Epidermal melanocyte (primary cell): ENCODE data around the gene TRIM32.
"Not testable (repeated sequence)": the region's sequence is repeated elsewhere in the genome, so short reads cannot be mapped to it uniquely, and the experiment has no call there.

ENCODE experiments used
- DNase-seq: peaks from one replicate; pipeline ENCODE4 v3.0.0; 2011; ENCODE audit warnings: low spot score; ENCODE audit not compliant: insufficient read length

TRIM32 gene

DNA sequence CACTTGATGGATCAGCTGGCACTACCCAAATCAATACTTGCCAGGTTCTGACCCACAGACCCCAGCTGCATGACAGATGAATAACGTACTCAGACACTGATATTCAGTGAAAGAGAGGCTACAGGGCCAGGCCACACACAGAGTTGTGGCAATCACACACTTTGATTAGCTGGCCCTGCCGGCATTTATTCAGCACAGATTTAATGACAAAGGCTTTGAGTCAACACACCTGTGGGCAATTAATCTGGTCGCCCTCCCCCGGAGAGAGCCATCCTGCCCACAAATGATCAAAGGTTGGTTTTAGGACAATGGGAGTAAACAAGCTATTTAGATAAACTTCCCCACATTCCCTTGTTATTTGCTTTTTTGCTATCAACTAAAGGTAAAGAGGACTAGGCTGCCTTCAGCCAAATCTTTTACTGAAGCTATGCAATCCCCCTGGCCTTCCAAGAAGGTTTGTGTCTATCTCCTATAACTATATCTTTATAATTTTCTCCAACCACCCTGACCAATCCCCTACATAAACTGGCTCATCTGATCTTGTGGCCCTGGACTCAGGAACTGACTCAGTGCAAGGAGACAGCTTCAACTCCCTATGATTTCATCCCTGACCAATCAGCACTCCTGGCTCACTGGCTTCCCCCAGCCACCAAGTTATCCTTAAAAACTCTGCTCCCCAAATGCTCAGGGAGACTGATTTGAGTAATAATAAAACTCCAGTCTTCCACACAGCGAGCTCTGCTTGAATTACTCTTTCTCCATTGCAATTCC, 12.7 kb upstream of the TRIM32 start:
- DNase-seq: no peak

DNA sequence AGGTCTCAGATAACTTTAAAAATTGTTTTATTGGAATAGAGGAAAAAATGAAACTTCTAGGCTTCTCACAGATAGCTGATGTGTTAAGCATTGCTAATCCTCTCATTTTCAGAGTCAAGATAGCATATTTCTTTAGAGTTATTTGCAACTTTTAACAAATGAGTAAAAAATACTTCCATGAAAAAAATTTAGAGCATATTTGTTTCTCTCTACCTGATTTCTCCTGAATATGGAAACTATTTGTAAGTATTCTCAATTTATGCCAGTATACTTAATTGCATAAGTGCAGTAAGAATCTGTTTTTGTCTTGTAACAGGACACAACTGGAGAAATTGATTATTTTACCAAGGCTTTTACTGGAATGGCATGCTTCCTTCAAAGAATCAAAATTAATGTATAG, 3.6 kb upstream of the TRIM32 start:
- DNase-seq: no peak

DNA sequence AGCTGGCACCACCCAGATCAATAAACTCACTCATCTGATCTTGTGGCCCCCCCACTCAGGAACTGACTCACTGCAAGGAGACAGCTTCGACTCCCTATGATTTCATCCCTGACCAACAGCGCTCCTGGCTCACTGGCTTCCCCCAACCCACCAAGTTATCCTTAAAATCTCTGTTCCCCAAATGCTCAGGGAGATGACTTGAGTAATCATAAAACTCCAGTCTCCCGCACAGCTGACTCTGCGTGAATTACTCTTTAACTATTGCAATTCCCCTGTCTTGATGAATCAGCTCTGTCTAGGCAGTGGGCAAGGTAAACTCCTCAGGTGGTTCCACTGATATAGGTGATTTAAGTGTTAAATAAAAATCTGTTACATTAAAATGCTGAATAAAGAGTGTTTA, 1.9 kb upstream of the TRIM32 start:
- DNase-seq: no peak

DNA sequence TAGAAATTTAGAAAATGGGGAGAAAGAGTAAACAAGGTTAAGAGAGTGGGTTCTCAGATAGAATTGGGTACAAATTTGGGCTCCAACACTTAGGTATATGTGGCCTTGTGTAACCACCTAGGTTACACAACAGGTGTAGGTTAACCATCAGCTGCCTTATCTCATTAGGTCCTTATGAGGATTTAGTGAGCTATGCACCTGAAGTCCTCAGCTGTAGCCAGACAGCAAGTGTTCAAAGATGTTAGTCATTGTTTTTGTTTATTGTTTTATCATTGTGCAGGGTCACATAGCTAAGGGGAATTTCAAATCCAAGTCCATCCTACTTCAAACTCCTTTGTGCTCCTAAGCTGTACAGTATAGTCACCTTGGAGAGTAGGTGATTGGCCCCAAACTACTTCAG, 970 bp upstream of the TRIM32 start:
- no peak for DNase-seq

DNA sequence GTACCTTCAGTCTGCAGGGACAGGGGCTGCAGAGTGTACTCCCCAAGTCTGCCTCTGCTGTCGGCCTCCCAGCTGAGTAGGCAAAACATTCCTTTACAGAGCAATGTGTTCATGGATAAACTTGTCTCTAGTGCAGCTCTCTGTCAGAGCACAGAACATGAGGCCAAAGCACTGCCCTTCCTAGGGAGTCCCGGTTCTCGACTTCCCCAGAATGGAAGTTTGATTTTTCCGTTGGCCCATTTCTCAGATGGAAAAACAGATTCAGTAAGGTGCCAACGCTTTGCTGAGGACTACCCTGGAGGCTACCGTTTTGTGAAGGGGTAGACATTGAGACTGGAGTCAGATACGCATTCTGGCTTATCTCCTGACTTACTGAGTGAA, 422 bp upstream of the TRIM32 start:
- DNase-seq: no peak

DNA sequence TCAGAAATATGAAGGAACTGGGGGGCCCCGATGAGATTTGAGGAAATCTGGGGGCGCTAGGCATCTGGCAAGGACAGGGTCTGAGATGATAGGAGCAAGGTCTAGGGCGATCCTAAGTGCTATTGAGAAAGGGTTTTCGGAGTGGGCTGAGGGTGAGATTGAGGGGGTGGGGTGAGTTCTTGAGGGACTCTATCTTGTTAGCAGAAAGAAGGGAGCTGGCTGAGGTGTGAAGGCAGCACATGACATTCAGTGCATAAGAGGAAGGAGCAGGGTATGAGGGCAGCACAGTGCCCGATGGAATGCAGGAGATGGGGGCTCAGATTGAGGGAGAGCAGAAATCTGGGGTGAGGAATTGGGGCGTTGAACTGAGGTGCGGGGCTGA, 640 bp downstream of the TRIM32 start:
- DNase-seq: no peak

DNA sequence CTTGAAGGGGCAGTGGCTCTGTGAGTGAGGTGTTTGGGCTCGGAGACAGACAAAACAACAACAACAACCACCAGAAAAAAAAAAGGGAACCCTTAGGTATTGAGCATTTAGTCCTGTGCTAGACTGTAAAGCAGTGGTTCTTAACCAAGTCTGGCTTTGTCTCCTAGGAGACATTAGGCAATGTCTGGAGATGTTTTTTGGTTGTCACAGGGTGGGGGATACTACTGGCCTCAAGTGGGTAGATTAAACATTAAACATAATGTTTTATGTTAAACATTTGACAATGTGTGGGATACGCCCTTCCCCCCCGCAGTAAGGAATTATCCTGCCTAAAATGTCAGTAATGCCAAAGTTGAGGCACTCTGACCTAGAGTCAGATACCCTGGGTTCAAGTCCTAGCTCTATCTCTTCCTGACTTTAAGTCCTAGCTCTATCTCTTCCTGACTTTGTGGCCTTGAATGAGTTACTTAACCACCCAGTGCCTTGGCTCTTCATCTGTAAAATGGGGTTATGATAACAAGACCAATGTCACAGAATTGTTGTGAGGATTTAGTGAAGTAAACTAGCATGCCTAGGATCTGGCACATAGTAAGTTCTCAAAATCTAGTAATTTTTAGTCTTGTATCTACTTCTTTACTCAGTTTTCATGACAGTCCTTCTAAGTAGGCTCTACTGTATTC, 1.8 kb downstream of the TRIM32 start:
- DNase-seq: no peak

DNA sequence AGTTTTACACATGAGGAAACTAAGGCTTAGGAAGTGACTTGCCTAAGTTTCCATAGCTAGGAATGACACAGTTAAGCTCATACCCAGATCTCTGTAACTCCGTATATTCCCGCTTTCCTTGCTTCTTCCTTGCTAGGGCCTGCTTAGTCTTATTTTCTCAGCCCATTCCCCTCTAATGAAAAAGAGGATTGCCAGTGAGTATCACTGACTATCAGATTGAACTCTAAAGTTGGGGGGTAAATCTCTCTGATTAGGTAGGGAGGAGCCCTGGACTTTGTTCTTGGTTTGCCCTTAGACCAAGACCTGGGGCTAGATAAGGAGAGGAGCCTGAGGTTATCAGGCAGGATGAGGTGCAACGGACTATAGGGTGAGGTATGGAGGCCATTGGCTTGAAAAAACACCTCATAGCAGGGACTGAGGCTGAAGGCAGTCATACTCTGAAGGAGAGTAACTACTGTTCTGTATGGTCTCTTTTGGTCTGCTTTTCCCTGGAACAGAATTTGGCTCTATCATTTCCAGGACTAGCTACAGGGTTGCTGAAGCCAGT, 2.5 kb downstream of the TRIM32 start:
- DNase-seq: no peak

DNA sequence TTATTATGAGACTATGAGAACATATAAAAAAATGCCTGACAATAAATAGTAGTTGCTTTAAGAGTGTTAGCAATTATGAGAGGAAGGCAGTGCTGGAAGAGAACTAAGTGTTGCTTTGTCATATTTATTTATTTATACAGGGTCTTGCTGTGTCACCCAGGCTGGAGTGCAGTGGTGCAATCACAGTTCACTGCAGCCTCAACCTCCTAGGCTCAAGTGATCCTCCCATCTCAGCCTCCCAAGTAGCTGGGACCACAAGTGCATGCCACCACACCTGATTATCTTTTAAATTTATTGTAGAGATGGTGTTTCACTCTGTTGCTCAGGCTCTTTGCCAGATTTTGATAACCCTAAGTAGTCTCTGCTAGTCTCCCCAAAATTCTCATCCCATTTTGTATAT, 3.7 kb downstream of the TRIM32 start:
- DNase-seq: not testable (repeated sequence)

DNA sequence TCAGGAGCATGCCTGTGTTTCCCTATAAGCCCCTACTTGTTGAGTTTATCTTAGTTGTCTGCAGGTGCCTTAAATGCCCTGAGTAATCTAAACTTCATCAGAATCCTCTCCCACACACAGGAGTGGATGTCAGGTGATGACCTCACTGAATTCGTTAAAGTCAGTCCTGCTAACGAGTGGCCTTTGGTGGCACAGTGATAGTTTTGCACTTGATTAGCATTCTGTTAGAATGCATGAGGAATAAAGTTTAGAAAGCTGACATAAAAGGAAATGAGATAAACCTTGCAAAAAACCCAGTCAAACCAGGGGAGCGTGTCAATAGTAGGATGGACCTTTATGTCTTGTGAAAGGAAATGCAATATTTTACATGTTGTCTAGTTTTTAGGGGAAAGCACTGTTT, 4.5 kb downstream of the TRIM32 start:
- no peak for DNase-seq

DNA sequence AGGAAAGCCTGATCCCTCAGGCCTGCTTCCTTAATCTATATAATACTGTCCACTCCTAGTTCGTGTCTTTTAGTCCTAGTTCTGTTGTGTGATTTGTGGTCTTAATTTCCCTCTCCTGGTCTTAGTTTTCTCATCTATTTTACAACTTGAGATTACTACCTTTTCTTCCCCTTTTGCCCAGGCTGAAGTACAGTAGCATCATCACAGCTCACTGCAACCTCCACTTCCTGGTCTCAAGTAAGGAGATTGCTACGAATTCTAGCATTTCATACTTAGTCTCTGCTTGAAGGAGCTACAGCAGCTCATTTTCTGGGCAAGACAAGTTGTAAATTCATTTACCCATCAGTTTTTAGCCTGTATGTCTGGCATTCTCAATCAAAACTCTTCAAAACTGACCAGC, 5.5 kb downstream of the TRIM32 start:
- DNase-seq: no peak

DNA sequence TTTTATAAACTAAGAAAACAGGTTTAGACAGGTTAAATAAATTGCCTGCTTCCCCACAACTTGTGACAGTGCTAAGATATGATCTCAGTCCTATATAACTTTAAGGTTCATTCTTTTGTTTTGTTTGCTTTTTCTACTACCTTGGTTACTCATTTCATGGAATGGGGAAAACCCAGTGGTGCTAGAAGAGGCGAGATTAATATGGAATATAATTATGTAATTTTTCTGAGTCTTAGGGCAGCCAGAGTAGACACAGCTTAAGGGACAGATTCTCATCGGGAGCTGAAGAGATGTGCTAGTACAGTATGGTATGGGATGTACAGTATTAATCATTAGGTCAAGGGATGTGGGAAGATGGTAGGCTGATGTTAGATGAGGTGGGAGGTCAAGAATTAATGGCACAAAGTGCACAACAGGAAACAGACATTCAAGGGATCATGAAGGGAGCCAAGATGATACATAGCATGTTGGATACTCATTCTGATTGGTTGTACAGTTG, 6.2 kb downstream of the TRIM32 start:
- no peak for DNase-seq

DNA sequence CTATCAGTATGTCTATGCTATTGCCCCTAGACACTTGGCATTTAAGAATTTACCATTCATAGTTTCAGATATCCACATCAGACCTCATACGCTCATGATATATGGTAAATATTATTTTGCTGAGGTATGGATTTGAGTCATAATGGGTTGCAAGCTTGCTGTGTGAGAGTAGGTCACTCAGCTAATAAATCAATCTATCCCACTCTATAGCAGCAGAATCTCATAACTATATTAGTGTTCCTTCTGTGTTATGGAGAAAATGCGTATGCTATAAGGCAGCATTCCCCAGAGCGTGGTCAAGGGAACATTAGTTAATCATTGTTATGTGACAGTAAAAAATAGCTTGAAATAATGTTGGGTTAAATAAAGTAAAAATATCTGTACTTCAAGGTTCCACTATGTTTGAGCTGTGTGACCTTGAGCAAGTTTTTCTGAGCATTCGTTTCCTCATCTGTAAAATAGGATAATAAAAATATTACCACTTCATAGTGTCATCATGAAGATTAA, 7.7 kb downstream of the TRIM32 start:
- DNase-seq: no peak

DNA sequence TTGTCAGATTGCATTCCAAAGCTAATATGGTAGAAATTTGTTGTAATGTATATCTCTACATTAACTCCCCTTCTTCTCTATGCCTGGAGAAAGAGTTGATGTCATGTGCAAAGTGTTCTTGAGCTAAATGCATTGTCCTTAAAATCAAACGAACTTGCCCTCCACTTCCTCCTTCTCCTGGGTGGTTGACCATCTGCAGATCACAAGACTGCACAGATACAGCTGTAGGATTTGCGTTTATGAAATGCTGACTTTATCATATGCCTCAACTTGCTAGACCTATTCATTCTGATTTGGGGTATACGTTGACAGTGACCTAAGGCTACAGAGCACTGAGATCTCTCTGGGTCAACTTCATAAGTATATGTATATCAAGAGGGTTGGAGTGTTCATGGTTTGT, 8.3 kb downstream of the TRIM32 start:
- no peak for DNase-seq

DNA sequence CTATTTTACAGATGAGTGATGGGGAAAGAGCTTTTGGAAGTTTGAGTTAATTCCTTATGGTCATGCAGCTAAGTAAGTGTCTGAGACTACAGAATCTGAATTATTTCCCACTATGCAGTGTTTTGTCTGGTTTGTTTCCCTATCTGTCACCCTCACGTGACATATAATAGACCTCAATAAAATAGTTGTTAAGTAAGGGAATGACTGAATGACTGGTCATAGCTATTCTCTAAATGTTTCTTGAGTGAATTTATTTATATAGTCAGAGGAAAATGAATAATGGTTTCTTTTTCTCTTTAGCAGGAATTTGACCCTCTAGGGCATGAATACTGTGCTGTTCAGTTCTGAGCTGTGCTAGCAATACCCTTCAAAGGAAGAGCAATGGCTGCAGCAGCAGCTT, 10.3 kb downstream of the TRIM32 start:
- peak; percentile 36 for DNase-seq

DNA sequence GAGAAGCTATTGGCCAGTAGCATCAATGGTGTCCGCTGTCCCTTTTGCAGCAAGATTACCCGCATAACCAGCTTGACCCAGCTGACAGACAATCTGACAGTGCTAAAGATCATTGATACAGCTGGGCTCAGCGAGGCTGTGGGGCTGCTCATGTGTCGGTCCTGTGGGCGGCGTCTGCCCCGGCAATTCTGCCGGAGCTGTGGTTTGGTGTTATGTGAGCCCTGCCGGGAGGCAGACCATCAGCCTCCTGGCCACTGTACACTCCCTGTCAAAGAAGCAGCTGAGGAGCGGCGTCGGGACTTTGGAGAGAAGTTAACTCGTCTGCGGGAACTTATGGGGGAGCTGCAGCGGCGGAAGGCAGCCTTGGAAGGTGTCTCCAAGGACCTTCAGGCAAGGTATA, 10.8 kb downstream of the TRIM32 start:
- no peak for DNase-seq

DNA sequence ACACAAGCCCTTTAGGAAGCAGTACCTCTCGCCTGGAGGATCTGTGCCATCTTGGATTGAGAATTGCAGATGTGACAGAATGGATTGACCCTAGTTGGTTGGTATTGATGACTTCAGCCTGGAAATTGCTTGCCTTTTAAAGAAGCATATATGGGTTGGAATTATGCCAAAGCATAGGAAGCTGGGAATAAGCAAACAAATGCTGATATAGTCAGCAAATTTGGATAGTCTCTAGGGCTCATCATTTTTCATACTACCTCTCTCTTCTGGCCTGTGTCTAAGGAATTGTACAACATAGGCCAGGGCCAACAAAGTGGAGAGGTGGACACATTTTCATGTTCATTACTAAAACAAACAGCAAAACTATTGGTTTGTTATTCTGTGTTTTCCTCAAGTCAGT, 13.2 kb downstream of the TRIM32 start:
- no peak for DNase-seq

DNA sequence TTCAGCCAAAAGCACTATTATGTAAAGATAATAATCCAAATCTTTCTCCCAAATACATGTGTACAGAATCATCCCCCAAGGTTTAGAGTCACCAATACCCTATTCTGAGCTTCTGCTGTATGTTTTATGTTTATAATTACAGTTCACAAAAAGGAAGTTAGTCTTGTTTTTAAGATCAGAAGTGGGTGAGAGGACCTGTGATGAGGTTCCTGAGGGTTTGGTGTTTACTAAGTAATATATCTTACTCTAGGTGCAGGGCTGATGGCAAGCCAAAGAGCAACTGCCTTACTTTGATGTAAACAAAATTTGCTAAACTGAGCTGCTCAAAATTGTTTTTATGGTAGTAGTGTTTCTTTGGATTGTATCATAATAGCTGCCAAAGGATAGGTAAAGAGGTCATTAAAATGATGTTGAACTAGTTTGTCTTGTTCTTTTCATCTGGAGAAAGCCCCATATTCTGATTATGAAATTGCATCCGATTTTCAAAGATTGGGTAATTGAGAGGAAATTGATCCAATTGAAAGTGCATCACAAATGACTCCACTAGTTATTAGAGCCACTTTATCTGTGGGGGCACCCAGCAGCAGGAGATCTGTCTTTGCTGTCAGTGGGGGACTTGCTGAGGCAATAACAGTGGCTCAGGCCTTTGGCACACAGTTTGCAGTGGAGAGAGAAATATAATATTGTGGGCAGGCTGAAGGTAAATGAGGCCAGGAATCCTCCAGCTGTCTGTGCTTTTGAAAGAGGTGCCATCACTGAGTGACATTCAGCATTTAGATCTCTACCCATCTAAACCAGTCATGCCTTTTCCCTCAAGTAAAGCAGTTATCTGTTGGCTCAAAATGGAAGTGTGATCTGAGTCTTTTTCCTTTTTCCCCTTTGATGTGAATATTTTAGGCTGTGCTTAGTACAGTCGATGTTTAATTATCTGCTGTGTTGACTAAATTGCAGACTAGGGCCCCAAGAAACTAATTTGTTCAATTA, 14.1 kb downstream of the TRIM32 start:
- no peak for DNase-seq

DNA sequence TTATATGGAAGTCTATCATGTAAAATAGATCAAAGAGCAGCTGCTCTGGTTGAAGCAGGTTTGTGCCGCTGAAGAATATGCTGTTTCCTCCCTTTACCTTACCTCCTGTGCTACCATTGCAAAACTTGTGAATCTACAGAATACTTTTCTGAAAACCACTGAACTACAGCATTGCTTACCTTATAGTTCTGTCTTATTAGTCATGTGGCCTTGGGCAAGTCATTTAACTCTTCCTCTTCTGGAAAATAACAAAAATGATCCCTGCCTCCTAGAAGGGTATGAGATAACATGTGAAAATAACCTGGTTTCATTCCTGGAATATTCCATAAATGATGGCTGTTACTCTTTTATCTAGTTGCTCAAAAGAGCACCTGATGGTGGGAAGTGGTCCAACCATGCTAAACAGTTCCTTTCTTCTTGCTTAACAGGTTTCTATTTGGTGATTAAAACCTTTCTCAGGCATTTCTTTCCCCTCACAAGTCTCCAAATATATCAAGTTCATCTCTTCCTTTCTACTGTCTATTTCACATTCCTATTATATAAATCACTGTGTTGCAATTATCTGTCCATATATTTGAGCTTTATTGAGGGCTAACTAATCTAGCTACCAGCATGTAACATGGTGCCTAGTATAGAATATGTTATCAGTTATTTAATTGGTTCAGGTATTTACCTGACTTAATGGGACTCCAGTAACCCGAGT, 15.0 kb downstream of the TRIM32 start:
- no peak for DNase-seq

DNA sequence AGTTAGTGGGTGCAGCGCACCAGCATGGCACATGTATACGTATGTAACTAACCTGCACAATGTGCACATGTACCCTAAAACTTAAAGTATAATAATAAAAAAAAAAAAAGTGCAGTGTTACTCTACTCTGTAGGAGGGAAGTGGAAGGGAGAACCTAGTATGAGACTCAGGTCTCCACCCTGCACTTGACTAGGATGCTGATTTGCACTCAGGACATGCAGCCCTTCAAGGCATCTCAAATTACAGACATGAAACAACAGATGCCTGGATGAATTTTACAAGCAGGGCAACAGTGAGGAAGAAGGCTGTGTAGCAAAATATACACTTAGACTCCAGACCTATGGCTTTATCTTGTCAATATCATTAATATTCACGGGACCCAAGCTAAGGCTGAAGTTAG, 16.5 kb downstream of the TRIM32 start:
- no peak for DNase-seq

DNA sequence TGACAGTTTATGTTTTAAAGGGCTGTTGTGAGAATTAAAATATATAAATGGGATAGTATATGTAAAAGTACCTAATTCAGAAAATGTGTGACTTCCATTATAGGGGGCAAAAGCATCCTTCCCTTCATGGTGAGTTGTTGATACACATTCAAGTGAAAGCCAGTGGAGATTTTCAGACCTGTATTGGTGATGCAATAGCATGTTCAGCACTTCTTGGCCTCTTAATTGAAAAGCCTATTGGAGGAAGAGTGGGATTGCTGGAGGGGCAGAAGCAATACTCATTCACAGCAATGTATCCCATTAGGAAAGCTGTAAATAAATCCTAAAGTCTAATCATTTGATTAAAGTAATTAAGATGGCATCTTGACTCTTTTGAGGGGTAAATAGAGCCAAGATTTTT, 17.4 kb downstream of the TRIM32 start:
- no peak for DNase-seq
